ELR (cell line): ENCODE measurements around the gene PTPRN2.

Experiments
- DNase-seq: peaks from one replicate; pipeline ENCODE4 v3.0.0-alpha.2; 2015; ENCODE audit warnings: low read depth

The PTPRN2 gene

GRCh38 chr7:158133515-158134271 is 453.9 kb downstream of the PTPRN2 start:
- no peak for DNase-seq

- DNase-seq = no peak
These were observed 454.6 kb downstream of the PTPRN2 start for GRCh38 chr7:158133057-158133456.

DNA sequence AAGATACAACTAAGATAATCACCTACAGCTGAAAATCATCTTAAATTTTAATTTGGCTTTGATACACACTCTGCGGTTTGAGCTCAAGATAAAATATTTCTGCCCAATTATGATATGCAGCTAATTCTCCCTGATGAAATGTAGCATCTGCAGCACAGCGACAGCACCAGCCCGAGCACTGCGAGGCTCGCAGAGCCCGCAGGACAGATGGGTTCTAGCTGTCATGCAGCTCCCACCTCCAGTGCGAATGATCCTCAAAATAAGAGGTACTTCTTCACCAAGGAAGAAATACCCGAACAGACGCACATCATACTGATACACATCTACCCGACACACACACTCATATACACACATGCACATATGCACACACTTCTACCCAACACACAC is 457.6 kb downstream of the PTPRN2 start:
- no peak for DNase-seq

- no peak for DNase-seq
These were observed 458.3 kb downstream of the PTPRN2 start for GRCh38 chr7:158129037-158130022.

DNA sequence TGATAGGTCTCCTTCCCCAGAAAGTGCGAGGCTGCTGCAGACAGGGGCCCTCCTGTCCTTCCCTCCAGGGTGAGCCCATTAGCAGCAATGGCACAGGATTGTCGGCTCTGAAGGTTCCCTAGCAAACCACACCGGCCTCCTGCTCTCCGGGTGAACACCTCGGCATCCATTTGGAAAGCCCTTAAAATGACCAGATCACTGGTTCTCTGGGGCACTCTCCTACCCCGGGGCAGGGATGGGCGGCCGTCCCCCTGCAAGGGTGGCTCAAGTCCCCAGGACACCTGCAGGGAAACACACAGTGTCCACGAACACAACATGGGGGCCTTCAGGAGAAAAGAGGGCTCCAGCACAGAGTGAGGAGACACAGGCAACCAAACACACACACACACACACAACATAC is 459.1 kb downstream of the PTPRN2 start:
- DNase-seq = no peak

- DNase-seq = no peak
These were observed 460.4 kb downstream of the PTPRN2 start for GRCh38 chr7:158127241-158127640.

DNA sequence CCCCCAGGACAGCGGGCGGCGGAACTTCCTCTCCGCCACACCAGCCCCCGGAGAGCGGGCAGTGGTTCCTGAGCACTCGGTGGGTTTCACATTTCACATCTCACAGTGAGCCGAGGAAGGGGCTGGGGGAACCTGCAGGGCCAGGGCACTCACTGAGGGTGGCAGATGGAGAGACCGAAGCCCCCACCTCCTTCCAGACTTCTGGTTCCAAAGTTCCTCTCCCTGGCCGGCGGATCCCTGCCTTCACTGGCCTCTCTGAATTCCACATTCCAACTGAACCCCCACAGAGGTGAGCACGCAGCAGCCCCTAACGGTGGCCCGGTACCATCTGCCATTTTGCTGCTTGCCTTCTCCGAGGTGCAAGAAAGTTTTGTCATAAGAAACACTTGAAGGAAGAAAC is 461.0 kb downstream of the PTPRN2 start:
- DNase-seq = no peak

DNA sequence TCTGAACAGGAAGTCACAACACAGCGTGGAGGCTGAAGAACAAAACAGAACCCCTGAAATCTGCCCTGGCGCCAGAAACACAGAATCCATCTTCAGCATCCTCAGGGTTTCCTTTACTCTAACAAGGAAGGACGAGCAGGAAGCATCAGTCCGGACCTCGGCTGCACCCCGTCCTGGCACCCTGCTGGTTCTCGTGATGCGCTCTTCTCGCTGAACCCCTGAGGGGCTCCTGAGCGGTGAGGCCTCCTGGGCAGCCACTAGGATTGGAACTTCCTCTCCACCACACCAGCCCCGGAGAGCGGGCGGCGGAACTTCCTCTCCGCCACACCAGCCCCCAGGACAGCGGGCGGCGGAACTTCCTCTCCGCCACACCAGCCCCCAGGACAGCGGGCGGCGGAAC is 461.9 kb downstream of the PTPRN2 start:
- no peak for DNase-seq

- no peak for DNase-seq
These were observed 462.5 kb downstream of the PTPRN2 start for GRCh38 chr7:158125091-158125490.

DNA sequence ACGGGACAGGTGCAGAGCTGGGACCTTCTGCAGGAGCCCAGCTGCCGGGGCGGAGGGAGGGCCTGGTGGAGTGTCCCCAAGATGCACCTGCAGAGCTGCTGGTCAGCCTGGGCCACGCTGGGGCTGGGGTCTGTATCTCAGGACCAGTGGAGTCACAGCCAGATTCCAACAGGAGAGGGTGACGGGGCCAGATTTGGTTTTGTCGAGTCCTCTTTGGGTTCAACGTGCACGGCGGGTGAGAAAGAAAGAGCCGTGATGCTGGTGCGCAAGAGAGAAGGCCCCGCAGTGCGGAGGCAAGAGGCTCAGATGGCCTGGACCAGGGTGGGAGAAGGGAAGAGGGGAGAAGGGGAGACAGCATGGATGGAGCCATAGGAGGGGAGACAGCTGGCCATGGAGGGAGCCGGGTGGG is 462.9 kb downstream of the PTPRN2 start:
- no peak for DNase-seq

DNA sequence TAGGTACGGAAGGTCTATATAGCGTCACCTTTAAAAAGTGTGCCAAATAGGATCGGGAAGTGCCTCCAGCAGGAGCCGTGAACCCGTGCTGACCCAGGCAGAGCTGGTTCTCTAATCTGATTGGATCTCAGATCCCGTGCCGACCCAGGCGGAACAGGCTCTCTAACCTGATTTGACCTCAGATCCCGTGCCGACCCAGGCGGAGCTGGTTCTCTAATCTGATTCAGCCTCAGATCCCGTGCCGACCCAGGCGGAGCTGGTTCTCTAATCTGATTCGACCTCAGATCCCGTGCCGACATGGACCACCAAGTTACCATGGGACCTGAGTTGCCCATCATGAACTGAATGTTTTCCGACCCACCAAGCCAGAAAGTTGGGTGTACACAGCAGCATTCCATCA is 463.9 kb downstream of the PTPRN2 start:
- no peak for DNase-seq

DNA sequence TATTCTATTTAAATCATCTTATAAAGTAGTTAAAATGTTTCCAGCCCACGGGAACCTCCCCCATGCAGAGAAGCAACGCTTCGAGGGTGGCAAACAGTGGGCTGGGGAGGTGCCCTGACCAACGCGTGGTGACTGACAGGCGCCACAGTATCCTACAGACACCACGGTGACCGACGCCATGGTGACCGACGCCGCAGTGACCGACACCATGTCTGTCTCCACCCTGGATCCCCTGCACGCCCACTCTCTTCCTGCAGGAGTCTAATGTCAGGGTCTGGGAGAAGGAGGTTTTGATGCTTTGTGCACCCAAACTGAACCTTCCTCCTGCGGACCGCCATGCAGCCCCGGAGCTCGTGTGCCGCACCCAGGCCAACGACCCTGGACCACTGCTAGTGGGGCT is 464.4 kb downstream of the PTPRN2 start:
- no peak for DNase-seq

DNA sequence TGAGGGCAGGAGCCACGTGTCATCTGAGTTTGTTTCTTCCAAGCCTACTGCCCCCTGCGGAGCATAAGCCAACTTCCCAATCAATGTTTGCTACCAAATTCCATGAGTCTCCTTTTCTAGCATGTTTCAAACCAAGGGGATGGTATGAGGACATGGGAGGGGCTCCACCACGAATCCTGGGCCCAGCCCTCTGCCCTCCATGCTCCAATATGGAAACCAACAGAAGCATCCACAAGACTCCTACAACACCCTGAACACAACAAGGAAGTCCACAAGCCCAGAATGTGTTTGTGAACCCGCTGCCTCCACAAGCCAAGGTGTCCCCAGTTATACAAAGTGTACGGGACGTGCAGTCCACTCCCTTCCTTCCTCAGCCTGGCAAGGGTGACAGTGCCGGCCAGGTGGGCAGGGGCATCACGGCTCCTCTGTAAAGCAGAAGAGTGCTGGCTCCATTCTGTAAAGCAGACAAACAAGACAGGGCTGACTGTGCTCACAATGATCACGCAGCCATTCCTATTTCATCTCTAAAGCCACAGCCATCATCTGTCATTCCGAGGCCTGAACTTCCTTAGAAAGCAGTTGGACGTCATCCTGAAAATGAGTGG is 466.1 kb downstream of the PTPRN2 start:
- no peak for DNase-seq

DNA sequence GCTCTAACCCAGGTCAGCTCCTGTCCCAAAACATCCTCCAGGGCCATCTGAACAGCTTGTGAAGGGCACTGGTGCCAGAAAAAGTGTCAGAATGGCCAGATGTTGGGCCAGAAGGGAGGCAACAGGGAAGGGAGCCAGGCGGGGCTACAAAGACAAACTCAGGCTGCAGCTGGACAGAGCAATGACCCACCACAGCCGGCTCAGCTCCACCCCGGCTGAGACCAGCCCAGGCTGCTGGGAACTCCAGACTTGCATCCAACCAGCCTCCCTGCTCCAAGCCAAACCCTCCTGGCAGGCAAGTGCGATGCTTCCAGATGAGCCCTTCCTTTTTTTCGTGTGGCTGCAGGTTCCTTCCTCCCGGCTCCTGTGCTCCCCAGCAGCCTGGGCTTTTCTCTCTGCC is 466.9 kb downstream of the PTPRN2 start:
- DNase-seq = no peak

GRCh38 chr7:158120316-158120715 is 467.3 kb downstream of the PTPRN2 start:
- DNase-seq = no peak

DNA sequence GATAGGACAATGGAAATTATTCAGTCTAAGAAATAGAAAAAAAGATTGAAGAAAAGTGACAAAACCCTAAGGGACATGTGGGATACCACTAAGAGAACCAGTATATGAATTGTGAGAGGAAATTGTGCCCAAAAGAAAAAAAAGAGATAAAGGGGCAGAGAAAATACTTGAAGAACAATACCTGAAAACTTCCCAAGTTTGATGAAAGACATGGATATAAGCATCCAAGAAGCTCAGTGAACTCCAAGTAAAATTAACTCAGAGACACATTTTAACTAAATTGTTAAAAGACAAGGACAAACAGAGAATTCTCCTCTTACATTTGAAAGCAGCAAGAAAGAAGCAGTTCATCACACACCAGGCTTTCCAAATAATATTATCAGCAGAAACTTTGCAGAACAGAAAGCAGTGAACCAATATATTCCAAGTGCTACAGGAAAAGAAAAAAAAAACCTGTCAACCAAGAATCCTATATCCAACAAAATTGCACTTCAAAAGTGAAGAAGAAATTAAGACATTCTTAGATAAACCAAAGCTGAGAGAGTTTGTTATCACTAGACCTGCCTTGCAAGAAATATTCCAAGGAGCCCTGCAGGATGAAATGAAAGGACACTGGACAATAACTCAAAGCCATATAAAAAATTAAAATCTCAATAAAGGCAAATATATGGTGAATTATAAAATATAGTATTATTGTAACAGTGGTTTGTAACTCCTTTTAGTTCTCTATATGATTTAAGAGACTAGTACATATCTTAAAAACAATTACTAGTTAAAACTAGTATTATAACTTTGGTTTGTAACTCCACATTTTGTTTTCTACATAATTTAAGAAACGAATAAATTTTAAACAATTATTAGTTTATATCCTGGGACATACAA is 470.0 kb downstream of the PTPRN2 start:
- DNase-seq = no peak

GRCh38 chr7:158116235-158116634 is 471.4 kb downstream of the PTPRN2 start:
- DNase-seq = no peak

GRCh38 chr7:158114056-158114850 is 473.4 kb downstream of the PTPRN2 start:
- no peak for DNase-seq

DNA sequence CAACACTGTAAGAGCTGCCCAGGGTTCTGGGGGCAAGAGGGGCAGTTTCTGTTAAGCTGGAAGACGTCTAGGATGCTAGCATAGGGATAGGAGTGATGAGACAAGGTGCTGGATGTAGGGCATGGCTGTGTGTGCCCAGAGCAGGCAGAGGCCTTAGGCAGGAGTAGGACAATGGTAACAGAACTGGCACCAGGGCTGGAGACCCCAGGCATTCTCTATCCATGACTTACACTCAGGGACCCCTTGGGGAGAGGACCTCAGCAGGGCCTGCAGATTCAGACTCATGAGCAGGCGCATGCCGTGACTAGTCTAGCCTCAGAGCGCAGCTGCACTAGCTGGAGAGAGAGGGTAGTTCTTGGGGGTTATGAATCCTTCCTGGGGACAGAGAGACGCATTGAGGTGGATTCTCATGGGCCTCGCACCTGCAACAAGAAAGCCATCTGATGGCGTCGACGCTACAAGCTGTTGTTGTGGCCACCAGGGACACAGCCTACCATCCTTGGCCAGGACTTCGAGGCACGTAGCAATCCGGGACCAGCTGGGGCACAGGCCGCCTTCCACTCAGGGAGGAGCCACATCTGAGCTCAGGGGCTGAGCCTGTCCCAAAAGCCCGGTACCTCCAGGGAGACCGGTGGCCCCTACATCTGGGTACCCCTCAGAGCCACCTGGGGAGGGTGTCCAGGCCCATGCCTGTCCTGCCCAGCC is 474.1 kb downstream of the PTPRN2 start:
- no peak for DNase-seq
